ENCODE results near the gene FLG.
"Not testable (repeated sequence)": the region's sequence is repeated elsewhere in the genome, so short reads cannot be mapped to it uniquely, and the experiment has no call there.

Gene FLG

GRCh38 chr1:152325111-152325510 is at the start of gene FLG:
TSS of gene FLG (minus strand) at chr1:152325239. CDS start at chr1:152315456, 9,783 bp downstream.
- DNase-seq (ENCODE audit: extremely low read depth in 1 of 2, low read depth in 1 of 2), result no peak

GRCh38 chr1:152374451-152374850 is 49.4 kb upstream of the FLG start:
- DNase-seq (ENCODE audit: extremely low read depth in 1 of 2, low read depth in 1 of 2), result no peak

GRCh38 chr1:152372672-152373071 is 47.6 kb upstream of the FLG start:
- DNase-seq (ENCODE audit: extremely low read depth in 1 of 2, low read depth in 1 of 2), result no peak

- DNase-seq (ENCODE audit: extremely low read depth in 1 of 2, low read depth in 1 of 2), result no peak
Measured at GRCh38 chr1:152367436-152367835, 42.4 kb upstream of the FLG start.

GRCh38 chr1:152359906-152360305 is 34.9 kb upstream of the FLG start, which contains the start of gene FLG2:
TSS of gene FLG2 (minus strand) at chr1:152360006. CDS start at chr1:152358884, 1,122 bp downstream.
- no peak for DNase-seq (ENCODE audit: extremely low read depth in 1 of 2, low read depth in 1 of 2)

- no peak for DNase-seq (ENCODE audit: extremely low read depth in 1 of 2, low read depth in 1 of 2)
Measured at GRCh38 chr1:152356736-152357135, 31.7 kb upstream of the FLG start.

GRCh38 chr1:152349611-152350010 is 24.6 kb upstream of the FLG start:
- DNase-seq (ENCODE audit: extremely low read depth in 1 of 2, low read depth in 1 of 2), result no peak

GRCh38 chr1:152348447-152348846 is 23.4 kb upstream of the FLG start:
- DNase-seq (ENCODE audit: extremely low read depth in 1 of 2, low read depth in 1 of 2), result no peak

- peak; percentile 1 to 2 for DNase-seq (ENCODE audit: extremely low read depth in 1 of 2, low read depth in 1 of 2)
Measured at GRCh38 chr1:152347116-152347728, 22.2 kb upstream of the FLG start.

- DNase-seq (ENCODE audit: extremely low read depth in 1 of 2, low read depth in 1 of 2), result no peak
Measured at GRCh38 chr1:152344438-152344837, 19.4 kb upstream of the FLG start.

GRCh38 chr1:152343006-152343405 is 18.0 kb upstream of the FLG start:
- DNase-seq (ENCODE audit: extremely low read depth in 1 of 2, low read depth in 1 of 2), result no peak

- no peak for DNase-seq (ENCODE audit: extremely low read depth in 1 of 2, low read depth in 1 of 2)
Measured at GRCh38 chr1:152335399-152335798, 10.4 kb upstream of the FLG start.

- DNase-seq (ENCODE audit: extremely low read depth in 1 of 2, low read depth in 1 of 2), result no peak
Measured at GRCh38 chr1:152328801-152329391, 3.9 kb upstream of the FLG start.

- DNase-seq (ENCODE audit: extremely low read depth in 1 of 2, low read depth in 1 of 2), result no peak
Measured at GRCh38 chr1:152313970-152314369, 11.1 kb downstream of the FLG start.

GRCh38 chr1:152313319-152313801 is 11.7 kb downstream of the FLG start:
- DNase-seq (ENCODE audit: extremely low read depth in 1 of 2, low read depth in 1 of 2), result no peak

- DNase-seq (ENCODE audit: extremely low read depth in 1 of 2, low read depth in 1 of 2), result not testable (repeated sequence)
Measured at GRCh38 chr1:152312169-152312568, 12.9 kb downstream of the FLG start.

GRCh38 chr1:152309955-152310354 is 15.1 kb downstream of the FLG start:
- DNase-seq (ENCODE audit: extremely low read depth in 1 of 2, low read depth in 1 of 2), result no peak

GRCh38 chr1:152309320-152309901 is 15.6 kb downstream of the FLG start:
- DNase-seq (ENCODE audit: extremely low read depth in 1 of 2, low read depth in 1 of 2), result not testable (repeated sequence)

GRCh38 chr1:152308758-152309157 is 16.3 kb downstream of the FLG start:
- not testable (repeated sequence) for DNase-seq (ENCODE audit: extremely low read depth in 1 of 2, low read depth in 1 of 2)

- not testable (repeated sequence) for DNase-seq (ENCODE audit: extremely low read depth in 1 of 2, low read depth in 1 of 2)
Measured at GRCh38 chr1:152307970-152308369, 17.1 kb downstream of the FLG start.

- not testable (repeated sequence) for DNase-seq (ENCODE audit: extremely low read depth in 1 of 2, low read depth in 1 of 2)
Measured at GRCh38 chr1:152306123-152306522, 18.9 kb downstream of the FLG start.

GRCh38 chr1:152304773-152305172 is 20.3 kb downstream of the FLG start:
- not testable (repeated sequence) for DNase-seq (ENCODE audit: extremely low read depth in 1 of 2, low read depth in 1 of 2)
